ENCODE results near the gene PTH1R. TPM values are rescaled to one million over a fixed set of nuclear protein-coding genes. Genes with fewer than 3 reads are reported as not detected.

The PTH1R gene
- polyA plus RNA-seq, 2 of the 4 experiments (the other 2 are of a cell fraction) = 0.45 to 0.53 TPM

DNA sequence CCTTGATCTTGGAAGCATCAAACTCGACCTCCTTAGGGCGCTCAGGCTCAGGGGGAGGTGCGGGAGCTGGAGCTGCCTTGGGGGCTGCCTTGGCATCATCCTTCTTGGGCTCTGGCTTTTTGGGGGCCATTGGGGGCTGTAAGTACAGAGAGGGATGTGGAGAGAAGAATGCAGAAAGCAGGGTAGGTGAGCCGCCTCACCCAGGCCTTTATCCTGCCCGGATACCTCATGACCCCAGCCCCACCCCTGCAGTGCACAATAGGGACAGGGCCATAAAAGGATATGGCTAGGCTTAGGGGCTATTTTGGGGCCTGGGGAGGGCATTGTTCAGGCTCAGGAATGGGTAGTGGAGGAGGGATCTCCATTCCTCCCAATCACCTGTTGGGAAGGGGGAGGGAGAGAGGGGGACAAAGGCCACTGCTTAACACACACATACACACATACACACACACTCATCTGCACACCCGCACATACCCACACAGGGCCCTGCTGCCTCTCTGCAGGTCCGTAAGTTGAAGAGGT lies 14.2 kb upstream of the PTH1R start, which contains the start of gene MYL3:
TSS of gene MYL3 (minus strand) at position 184 of the 522 bp plus-strand sequence. CDS start at position 130, 54 bp downstream.
- Histone ChIP-seq H3K27ac (no peak within 1 kb of the TSS), H3K4me2 (no peak within 1 kb of the TSS), H3K4me3 (no peak within 1 kb of the TSS), H3K4me1 (no peaks in the 10 kb centered on the region), H3K9me3 (no peaks in the 10 kb centered on the region)
- ChIA-PET POLR2A (no interaction called here), CTCF (interaction anchor here (0.8 to 1.8 kb wide), 4 partner anchors 8 to 46 kb away, joined by 3 to 4 read pairs (median 3); no protein-coding TSS in a partner anchor)
- 64% methylated on average over 5 of the region's 7 CpGs for WGBS (ENCODE audit: missing lambda C conversion rate)
- FAIRE-seq (no peak), ATAC-seq (no peak), DNase-seq (ENCODE audit: low read depth in 1 of 2, low spot score in 1 of 2) (no peak)
- TF ChIP-seq EP300 (IDR thresholded peaks at IDR 0.05) (no peak), TP53 (CRISPR knock-in tag; IDR thresholded peaks at IDR 0.05) (no peak), SREBF2 (IDR thresholded peaks at IDR 0.05) (no peak), FOSB (CRISPR knock-in tag; IDR thresholded peaks at IDR 0.05) (no peak), JUN (IDR thresholded peaks at IDR 0.05) (no peak), ZSCAN20 (CRISPR knock-in tag; IDR thresholded peaks at IDR 0.05) (no peak)
- TF ChIP-seq, protein P1, sequence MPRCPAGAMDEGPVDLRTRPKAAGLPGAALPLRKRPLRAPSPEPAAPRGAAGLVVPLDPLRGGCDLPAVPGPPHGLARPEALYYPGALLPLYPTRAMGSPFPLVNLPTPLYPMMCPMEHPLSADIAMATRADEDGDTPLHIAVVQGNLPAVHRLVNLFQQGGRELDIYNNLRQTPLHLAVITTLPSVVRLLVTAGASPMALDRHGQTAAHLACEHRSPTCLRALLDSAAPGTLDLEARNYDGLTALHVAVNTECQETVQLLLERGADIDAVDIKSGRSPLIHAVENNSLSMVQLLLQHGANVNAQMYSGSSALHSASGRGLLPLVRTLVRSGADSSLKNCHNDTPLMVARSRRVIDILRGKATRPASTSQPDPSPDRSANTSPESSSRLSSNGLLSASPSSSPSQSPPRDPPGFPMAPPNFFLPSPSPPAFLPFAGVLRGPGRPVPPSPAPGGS (IDR thresholded peaks at IDR 0.05) = no peak

DNA sequence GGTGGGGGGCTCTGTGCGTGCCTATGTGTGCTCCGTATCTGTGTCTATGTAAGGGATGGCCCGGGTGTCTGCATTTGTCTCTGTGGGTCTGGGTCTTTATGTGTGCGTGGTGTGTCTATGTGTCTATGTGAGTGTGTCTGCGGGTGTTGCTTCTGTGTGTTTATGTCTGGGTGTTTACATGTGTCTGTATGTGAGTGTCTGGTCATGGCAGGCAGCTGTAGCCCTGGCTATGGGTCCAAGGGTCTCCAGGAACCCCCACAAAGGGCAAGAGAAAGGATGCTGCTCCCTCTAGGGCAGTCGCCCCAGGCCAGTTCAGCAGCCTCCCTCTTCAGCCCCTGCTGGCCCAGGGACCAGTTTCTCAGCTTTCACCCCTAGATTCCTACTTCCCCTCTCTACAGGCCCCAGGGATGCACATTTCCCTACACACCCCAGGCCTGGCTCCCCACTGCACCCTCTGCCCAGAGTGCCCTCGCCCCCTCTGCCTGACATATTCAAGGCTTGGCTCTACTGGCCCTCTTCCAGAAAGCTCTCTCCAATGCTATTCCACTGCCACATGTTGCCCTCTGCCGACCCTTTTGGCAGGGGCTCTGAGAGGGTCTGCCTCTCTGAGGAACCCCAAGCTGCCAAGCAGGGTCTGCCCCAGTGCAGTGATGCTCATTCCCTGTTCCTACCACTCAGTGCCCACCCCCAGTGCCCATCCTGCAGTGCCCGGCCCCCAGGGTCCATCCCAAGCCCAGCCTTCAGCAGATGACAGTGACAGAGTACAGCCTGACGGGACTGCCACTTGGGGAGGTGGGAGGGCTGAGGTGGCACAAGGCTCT lies 13.2 kb upstream of the PTH1R start:
- no peaks in the 10 kb centered on the region for H3K9me3 ChIP-seq
- ChIA-PET CTCF (interaction anchor here (1.8 kb wide), 1 partner anchor 30 kb away, joined by 3 read pairs; no protein-coding TSS in a partner anchor), POLR2A (no interaction called here)
- H3K27ac ChIP-seq = no peak overlapping the region
- H3K4me1 ChIP-seq = no peaks in the 10 kb centered on the region
- no peak for TF ChIP-seq FOSL2 (IDR thresholded peaks at IDR 0.05)
- no peak for TF ChIP-seq FOSL2 (CRISPR knock-in tag; IDR thresholded peaks at IDR 0.05)
- TF ChIP-seq POLR2A (IDR thresholded peaks at IDR 0.05; ENCODE audit: low read length) = no peak
- no peak for TF ChIP-seq HOXB13 (CRISPR knock-in tag; IDR thresholded peaks at IDR 0.05; ENCODE audit: low read depth)
- no peak for TF ChIP-seq RCOR1 (IDR thresholded peaks at IDR 0.05; ENCODE audit: low read depth, low read length)
- TF ChIP-seq MAZ (IDR thresholded peaks at IDR 0.05; ENCODE audit: borderline replicate concordance, low read depth, low read length) = no peak
- TF ChIP-seq, protein P2, sequence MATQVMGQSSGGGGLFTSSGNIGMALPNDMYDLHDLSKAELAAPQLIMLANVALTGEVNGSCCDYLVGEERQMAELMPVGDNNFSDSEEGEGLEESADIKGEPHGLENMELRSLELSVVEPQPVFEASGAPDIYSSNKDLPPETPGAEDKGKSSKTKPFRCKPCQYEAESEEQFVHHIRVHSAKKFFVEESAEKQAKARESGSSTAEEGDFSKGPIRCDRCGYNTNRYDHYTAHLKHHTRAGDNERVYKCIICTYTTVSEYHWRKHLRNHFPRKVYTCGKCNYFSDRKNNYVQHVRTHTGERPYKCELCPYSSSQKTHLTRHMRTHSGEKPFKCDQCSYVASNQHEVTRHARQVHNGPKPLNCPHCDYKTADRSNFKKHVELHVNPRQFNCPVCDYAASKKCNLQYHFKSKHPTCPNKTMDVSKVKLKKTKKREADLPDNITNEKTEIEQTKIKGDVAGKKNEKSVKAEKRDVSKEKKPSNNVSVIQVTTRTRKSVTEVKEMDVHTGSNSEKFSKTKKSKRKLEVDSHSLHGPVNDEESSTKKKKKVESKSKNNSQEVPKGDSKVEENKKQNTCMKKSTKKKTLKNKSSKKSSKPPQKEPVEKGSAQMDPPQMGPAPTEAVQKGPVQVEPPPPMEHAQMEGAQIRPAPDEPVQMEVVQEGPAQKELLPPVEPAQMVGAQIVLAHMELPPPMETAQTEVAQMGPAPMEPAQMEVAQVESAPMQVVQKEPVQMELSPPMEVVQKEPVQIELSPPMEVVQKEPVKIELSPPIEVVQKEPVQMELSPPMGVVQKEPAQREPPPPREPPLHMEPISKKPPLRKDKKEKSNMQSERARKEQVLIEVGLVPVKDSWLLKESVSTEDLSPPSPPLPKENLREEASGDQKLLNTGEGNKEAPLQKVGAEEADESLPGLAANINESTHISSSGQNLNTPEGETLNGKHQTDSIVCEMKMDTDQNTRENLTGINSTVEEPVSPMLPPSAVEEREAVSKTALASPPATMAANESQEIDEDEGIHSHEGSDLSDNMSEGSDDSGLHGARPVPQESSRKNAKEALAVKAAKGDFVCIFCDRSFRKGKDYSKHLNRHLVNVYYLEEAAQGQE (IDR thresholded peaks at IDR 0.05) = no peak
- no peak for TF ChIP-seq GATA3 (IDR thresholded peaks at IDR 0.05; ENCODE audit: borderline replicate concordance)
- TF ChIP-seq, protein P3, sequence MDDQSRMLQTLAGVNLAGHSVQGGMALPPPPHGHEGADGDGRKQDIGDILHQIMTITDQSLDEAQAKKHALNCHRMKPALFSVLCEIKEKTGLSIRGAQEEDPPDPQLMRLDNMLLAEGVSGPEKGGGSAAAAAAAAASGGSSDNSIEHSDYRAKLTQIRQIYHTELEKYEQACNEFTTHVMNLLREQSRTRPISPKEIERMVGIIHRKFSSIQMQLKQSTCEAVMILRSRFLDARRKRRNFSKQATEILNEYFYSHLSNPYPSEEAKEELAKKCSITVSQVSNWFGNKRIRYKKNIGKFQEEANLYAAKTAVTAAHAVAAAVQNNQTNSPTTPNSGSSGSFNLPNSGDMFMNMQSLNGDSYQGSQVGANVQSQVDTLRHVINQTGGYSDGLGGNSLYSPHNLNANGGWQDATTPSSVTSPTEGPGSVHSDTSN (IDR thresholded peaks at IDR 0.05) = no peak
- TF ChIP-seq ZSCAN20 (CRISPR knock-in tag; IDR thresholded peaks at IDR 0.05) = no peak
- no peak for TF ChIP-seq SMC3 (IDR thresholded peaks at IDR 0.05)
- TF ChIP-seq RARB (CRISPR knock-in tag; IDR thresholded peaks at IDR 0.05) = no peak
- TF ChIP-seq CHD2 (IDR thresholded peaks at IDR 0.05; ENCODE audit: low read length, partially characterized antibody) = no peak
- no peak for TF ChIP-seq BHLHE40 (IDR thresholded peaks at IDR 0.05; ENCODE audit: low read depth, low read length)
- no peak for TF ChIP-seq CBX2 (IDR thresholded peaks at IDR 0.05; ENCODE audit: borderline replicate concordance, low read depth)
- TF ChIP-seq, protein P4, sequence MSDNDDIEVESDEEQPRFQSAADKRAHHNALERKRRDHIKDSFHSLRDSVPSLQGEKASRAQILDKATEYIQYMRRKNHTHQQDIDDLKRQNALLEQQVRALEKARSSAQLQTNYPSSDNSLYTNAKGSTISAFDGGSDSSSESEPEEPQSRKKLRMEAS (IDR thresholded peaks at IDR 0.05) = no peak
- no peak for TF ChIP-seq NPAS2 (CRISPR knock-in tag; IDR thresholded peaks at IDR 0.05; ENCODE audit: borderline replicate concordance)
- no peak for TF ChIP-seq SREBF2 (IDR thresholded peaks at IDR 0.05)
- no peak for TF ChIP-seq CBX8 (IDR thresholded peaks at IDR 0.05)
- no peak for TF ChIP-seq POLR2AphosphoS2 (conservative IDR thresholded peaks at IDR 0.05; ENCODE audit: low read length)
- DNase-seq (ENCODE audit: low read depth in 1 of 2, low spot score in 1 of 2) (no peak), FAIRE-seq (no peak), ATAC-seq (no peak)
- H3K4me2 ChIP-seq = no peak overlapping the region
- 32% methylated on average over 5 of the region's 10 CpGs for WGBS (ENCODE audit: missing lambda C conversion rate)
- H3K4me3 ChIP-seq = no peak overlapping the region
